Tibial nerve (tissue), 4 donors: ENCODE data around the gene TRIP10. TPM values are rescaled to one million over a fixed set of nuclear protein-coding genes. Genes with fewer than 3 reads are reported as not detected.

Source experiments
- DNase-seq, 2 donors: peaks; one replicate each; pipeline ENCODE4 v3.0.0-alpha.2; 2019; ENCODE audit warnings: low spot score in 2 of 2
- H3K27ac ChIP-seq, 4 donors: fragments of 200-600 bp; sonication (generic) in 3 of 4; one replicate each; pipeline ENCODE4 v1.5.1; 2017 to 2019; ENCODE audit warnings: mild to moderate bottlenecking in 1 of 4
- H3K27me3 ChIP-seq, 2 donors: fragments of 200-600 bp; sonication (generic) in 1 of 2; one replicate each; pipeline versions ENCODE4 v1.5.1 to v1.6.0; 2017 to 2019
- H3K36me3 ChIP-seq, 3 donors: fragments of 200-600 bp; sonication (generic); one replicate each; pipeline ENCODE4 v1.5.1; 2018 to 2019
- H3K4me1 ChIP-seq, 4 donors: fragments of 200-600 bp; sonication (generic) in 3 of 4; one replicate each; pipeline ENCODE4 v1.5.1; 2017 to 2019
- H3K4me3 ChIP-seq, 4 donors: fragments of 200-600 bp; sonication (generic) in 3 of 4; one replicate each; pipeline ENCODE4 v1.5.1; 2017 to 2019; ENCODE audit warnings: mild to moderate bottlenecking in 1 of 4, moderate library complexity in 1 of 4
- H3K9me3 ChIP-seq, 4 donors: fragments of 200-600 bp; sonication (generic) in 3 of 4; one replicate each; pipeline ENCODE4 v1.5.1; 2017 to 2019
- EP300 ChIP-seq, 2 donors: sonication (generic); formaldehyde crosslinking; IDR thresholded peaks; one replicate each; pipeline ENCODE4 v1.6.1; 2017; ENCODE audit warnings: antibody characterized with exemption in 2 of 2, mild to moderate bottlenecking in 1 of 2
- POLR2A ChIP-seq, 2 donors: fragments of 450-650 bp; IDR thresholded peaks; one replicate each; pipeline ENCODE4 v1.6.1; 2017; ENCODE audit warnings: antibody characterized with exemption in 2 of 2, mild to moderate bottlenecking in 2 of 2, moderate library complexity in 2 of 2
- WGBS, 2 donors: methylation state at CpG; one replicate each; pipeline ENCODE4 v1.1.5; 2018; 5-methylcytosine and 5-hydroxymethylcytosine counted together
- total RNA-seq, 4 donors: library from RNA; depleted of rRNA; stranded (reverse); fragments of >200 nt; gene quantifications; one replicate each; pipeline ENCODE4 v1.1.0, GENCODE V29; 2016
- TF ChIP-seq, protein P1 (sequence below), 5 experiments: fragments of 200-600 bp in 3 of 5; fragments of 450-650 bp in 2 of 5; sonication (generic) in 3 of 5; IDR thresholded peaks; one replicate each; pipeline ENCODE4 v1.5.1; 2016 to 2019; ENCODE audit warnings: antibody characterized with exemption in 5 of 5, mild to moderate bottlenecking in 3 of 5, moderate library complexity in 2 of 5

The TRIP10 gene
- total RNA-seq, 4 donors from 2014 or later, result 96.1 to 148 (median 110) TPM

GRCh38 chr19:6724631-6725492 lies 14.6 kb upstream of the TRIP10 start:
- DNase-seq, result no peak
- WGBS, 2 donors, result 68 to 72% methylated on average over 15 of the region's 15 CpGs
- no peaks in the 10 kb centered on the region for H3K27me3 ChIP-seq

DNA sequence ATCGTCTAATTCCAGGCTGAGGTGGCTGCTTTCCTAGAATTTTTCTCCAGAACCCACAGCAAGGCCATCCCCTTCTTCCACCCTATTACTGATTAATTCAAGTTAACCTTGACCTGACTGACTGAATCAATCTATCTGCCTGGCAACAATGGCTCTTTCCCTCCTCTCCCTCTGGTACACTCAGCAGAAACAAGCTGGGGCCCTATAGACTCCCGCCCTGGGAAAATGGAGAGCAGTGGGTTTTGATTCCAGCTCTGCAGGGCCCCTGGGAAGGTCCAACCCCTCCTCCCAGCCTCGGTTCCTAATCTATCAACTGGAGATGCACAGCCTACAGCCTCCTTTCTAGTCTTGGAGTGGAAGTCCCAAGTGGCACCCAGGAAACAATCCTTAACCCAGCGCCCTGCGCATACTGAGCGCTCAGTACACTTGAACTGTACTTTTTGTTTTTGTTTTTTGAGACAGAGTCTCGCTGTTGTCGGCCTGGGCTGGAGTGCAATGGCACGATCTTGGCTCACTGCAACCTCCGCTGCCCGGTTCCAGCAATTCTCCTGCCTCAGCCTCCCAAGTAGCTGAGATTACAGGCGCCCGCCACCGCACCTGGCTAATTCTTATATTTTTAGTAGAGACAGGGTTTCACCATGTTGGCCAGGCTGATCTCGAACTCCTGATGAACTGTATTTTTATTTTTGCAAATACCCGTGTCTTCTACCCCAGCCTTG lies 13.8 kb upstream of the TRIP10 start:
- Histone ChIP-seq H3K27ac (no peak overlapping the region), H3K4me3 (no peak overlapping the region), H3K27me3 (no peaks in the 10 kb centered on the region), H3K36me3 (peaks cover 0 to 8% (median 0%) of the 10 kb centered on the region in 3 donors), H3K4me1 (peaks cover 0 to 66% (median 13%) of the 10 kb centered on the region in 4 donors), H3K9me3 (no peaks in the 10 kb centered on the region)
- WGBS, 2 donors, result 83 to 86% methylated on average over 16 of the region's 16 CpGs
- no peak for DNase-seq
- TF ChIP-seq POLR2A (IDR thresholded peaks at IDR 0.05) (no peak), EP300 (IDR thresholded peaks at IDR 0.05) (no peak)
- TF ChIP-seq, protein P1, sequence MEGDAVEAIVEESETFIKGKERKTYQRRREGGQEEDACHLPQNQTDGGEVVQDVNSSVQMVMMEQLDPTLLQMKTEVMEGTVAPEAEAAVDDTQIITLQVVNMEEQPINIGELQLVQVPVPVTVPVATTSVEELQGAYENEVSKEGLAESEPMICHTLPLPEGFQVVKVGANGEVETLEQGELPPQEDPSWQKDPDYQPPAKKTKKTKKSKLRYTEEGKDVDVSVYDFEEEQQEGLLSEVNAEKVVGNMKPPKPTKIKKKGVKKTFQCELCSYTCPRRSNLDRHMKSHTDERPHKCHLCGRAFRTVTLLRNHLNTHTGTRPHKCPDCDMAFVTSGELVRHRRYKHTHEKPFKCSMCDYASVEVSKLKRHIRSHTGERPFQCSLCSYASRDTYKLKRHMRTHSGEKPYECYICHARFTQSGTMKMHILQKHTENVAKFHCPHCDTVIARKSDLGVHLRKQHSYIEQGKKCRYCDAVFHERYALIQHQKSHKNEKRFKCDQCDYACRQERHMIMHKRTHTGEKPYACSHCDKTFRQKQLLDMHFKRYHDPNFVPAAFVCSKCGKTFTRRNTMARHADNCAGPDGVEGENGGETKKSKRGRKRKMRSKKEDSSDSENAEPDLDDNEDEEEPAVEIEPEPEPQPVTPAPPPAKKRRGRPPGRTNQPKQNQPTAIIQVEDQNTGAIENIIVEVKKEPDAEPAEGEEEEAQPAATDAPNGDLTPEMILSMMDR (IDR thresholded peaks at IDR 0.05), result no peak

More at GRCh38 chr19:6724631-6725492, 14.6 kb upstream of the TRIP10 start:
- Histone ChIP-seq H3K4me1 (peaks cover 0 to 64% (median 13%) of the 10 kb centered on the region in 4 donors), H3K36me3 (peaks cover 0 to under 1% (median 0%) of the 10 kb centered on the region in 3 donors), H3K4me3 (no peak overlapping the region), H3K27ac (no peak overlapping the region), H3K9me3 (no peaks in the 10 kb centered on the region)
- no peak for TF ChIP-seq POLR2A (IDR thresholded peaks at IDR 0.05)
- TF ChIP-seq, protein P1 (IDR thresholded peaks at IDR 0.05), result no peak
- TF ChIP-seq EP300 (IDR thresholded peaks at IDR 0.05), result no peak

DNA sequence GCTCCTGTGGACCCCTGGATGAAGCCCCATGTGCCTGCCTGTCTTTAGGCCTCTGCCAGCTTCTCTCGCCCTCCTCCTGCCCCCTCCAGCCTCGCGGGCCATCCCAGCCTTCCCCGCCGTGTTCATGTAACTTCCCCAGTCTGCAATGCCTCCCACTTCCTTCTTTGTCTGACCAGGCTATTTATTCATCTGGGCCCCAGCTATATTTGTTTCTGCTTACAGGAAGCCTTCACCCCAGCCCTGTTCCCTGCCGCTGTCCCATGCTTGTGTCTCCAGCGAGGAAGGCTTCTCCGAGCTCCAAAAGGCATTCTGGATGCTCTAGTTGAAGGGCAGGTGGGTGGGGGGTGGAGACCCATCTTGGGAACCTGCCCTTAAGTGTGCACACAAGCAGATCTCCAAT lies 11.1 kb upstream of the TRIP10 start:
- Histone ChIP-seq H3K9me3 (no peaks in the 10 kb centered on the region), H3K4me3 (no peak overlapping the region), H3K36me3 (peaks cover 0 to 35% (median 0%) of the 10 kb centered on the region in 3 donors), H3K4me1 (peaks cover 0 to 48% (median 3%) of the 10 kb centered on the region in 4 donors), H3K27ac (peak overlapping the region in 1 of 4 donors; percentile 17), H3K27me3 (no peaks in the 10 kb centered on the region)
- TF ChIP-seq POLR2A (IDR thresholded peaks at IDR 0.05) (no peak), EP300 (IDR thresholded peaks at IDR 0.05) (peak in 1 of 2 donors; percentile 41)
- TF ChIP-seq, protein P1 (IDR thresholded peaks at IDR 0.05), result no peak
- WGBS, 2 donors, result 23 to 27% methylated on average over 8 of the region's 8 CpGs
- DNase-seq, result no peak

- Histone ChIP-seq H3K4me1 (peaks cover 0 to 40% (median 3%) of the 10 kb centered on the region in 4 donors), H3K27me3 (no peaks in the 10 kb centered on the region), H3K36me3 (peaks cover 0 to 48% (median 0%) of the 10 kb centered on the region in 3 donors), H3K27ac (peak overlapping the region in 3 of 4 donors; percentile 48 to 73 (median 71)), H3K9me3 (no peaks in the 10 kb centered on the region), H3K4me3 (peak overlapping the region in 2 of 4 donors; percentile 27 to 37)
- WGBS, 2 donors, result 85 to 91% methylated on average over 23 of the region's 23 CpGs
- DNase-seq, result no peak
- TF ChIP-seq POLR2A (IDR thresholded peaks at IDR 0.05), result no peak
- no peak for TF ChIP-seq EP300 (IDR thresholded peaks at IDR 0.05)
- TF ChIP-seq, protein P1 (IDR thresholded peaks at IDR 0.05), result no peak
Observed at GRCh38 chr19:6729573-6730152, 9.8 kb upstream of the TRIP10 start.
